Caco-2 (cell line): Measurements from ENCODE around the gene TEDC2. TPM values are rescaled to one million over a fixed set of nuclear protein-coding genes. Genes with fewer than 3 reads are reported as not detected.

Source experiments
- BruUV-seq: library from RNA; stranded (reverse); fragments of 400-500 nt; replicated peaks from 2 replicates; lab custom pipeline; 2021; lab: Mats Ljungman, UMichigan
- CTCF ChIA-PET: fragments of 300-600 bp; sonication (Branson Sonifier 250); formaldehyde crosslinking; loops from one replicate; lab custom pipeline; 2022; ENCODE audit warnings: antibody characterized with exemption; lab: Charles Lee
- POLR2A ChIA-PET: fragments of 300-600 bp; sonication (Branson Sonifier 250); formaldehyde crosslinking; loops from one replicate; lab custom pipeline; 2022; ENCODE audit warnings: antibody characterized with exemption; lab: Charles Lee
- DNase-seq, 2 experiments: peaks; one replicate each; pipeline versions ENCODE4 v3.0.0 to v3.0.0-alpha.2; 2020 to 2022
- H3K27me3 ChIP-seq: replicated peaks from 2 replicates; pipeline ENCODE4 v1.6.0; 2011; ENCODE audit warnings: low read length; ENCODE audit not compliant: control insufficient read depth, insufficient read depth
- H3K36me3 ChIP-seq: 2 replicates; pipeline ENCODE4 v1.5.1; 2011; ENCODE audit warnings: low read length; ENCODE audit not compliant: control insufficient read depth, insufficient read depth
- H3K4me1 ChIP-seq: fragments of 250-450 bp; sonication (Bioruptor Pico); 2 replicates; pipeline ENCODE4 v1.5.1; 2020; ENCODE audit warnings: mild to moderate bottlenecking
- H3K4me3 ChIP-seq: 2 replicates; pipeline ENCODE4 v1.5.1; 2011; ENCODE audit warnings: low read depth, mild to moderate bottlenecking, control low read depth, low read length
- H3K9me3 ChIP-seq: fragments of 250-450 bp; sonication (Bioruptor Pico); 2 replicates; pipeline ENCODE4 v1.5.1; 2020; ENCODE audit warnings: mild to moderate bottlenecking, moderate library complexity
- H3K27ac Mint-ChIP-seq: one replicate; pipeline ENCODE4 v1.8.0; 2022; ENCODE audit warnings: mixed read lengths; ENCODE audit not compliant: unreplicated experiment
- H3K27me3 Mint-ChIP-seq: one replicate; pipeline ENCODE4 v1.8.0; 2022; ENCODE audit warnings: mixed read lengths; ENCODE audit not compliant: insufficient read depth, unreplicated experiment
- H3K36me3 Mint-ChIP-seq: one replicate; pipeline ENCODE4 v1.8.0; 2022; ENCODE audit warnings: mild to moderate bottlenecking, mixed read lengths; ENCODE audit not compliant: insufficient read depth, unreplicated experiment
- H3K4me1 Mint-ChIP-seq: one replicate; pipeline ENCODE4 v1.8.0; 2022; ENCODE audit warnings: low read depth, mixed read lengths; ENCODE audit not compliant: unreplicated experiment
- H3K4me3 Mint-ChIP-seq: one replicate; pipeline ENCODE4 v1.8.0; 2022; ENCODE audit warnings: mild to moderate bottlenecking, moderate library complexity, mixed read lengths; ENCODE audit not compliant: unreplicated experiment
- H3K9me3 Mint-ChIP-seq: one replicate; pipeline ENCODE4 v1.8.0; 2022; ENCODE audit warnings: mixed read lengths; ENCODE audit not compliant: unreplicated experiment
- CTCF ChIP-seq, 2 experiments: fragments of 200-600 bp in 1 of 2; IDR thresholded peaks; 1 replicate in 1 of 2; 2 replicates in 1 of 2; pipeline versions ENCODE4 v1.5.1 to v1.8.0; 2011 to 2022; ENCODE audit warnings: antibody characterized with exemption in 1 of 2, control low read depth in 1 of 2, inconsistent platforms in 1 of 2, low read depth in 1 of 2, low read length in 1 of 2, mild to moderate bottlenecking in 1 of 2, moderate library complexity in 1 of 2; ENCODE audit not compliant: insufficient read depth in 1 of 2, severe bottlenecking in 1 of 2, unreplicated experiment in 1 of 2
- intact Hi-C: fragments of 100-400 bp; cut with micrococcal nuclease; formaldehyde crosslinking; loops from one replicate; pipeline ENCODE4 v1.10.0; 2022; ENCODE audit not compliant: unreplicated experiment
- total RNA-seq: library from RNA; stranded (reverse); gene quantifications from 2 replicates; pipeline ENCODE4 v1.2.3, GENCODE V29; 2022

Gene TEDC2
- total RNA-seq, 1 experiment from 2014 or later: 29.0 TPM

- no peaks in the 10 kb centered on the region for H3K27me3 ChIP-seq
- BruUV-seq: no TSS peak
- H3K27ac Mint-ChIP-seq: no peak overlapping the region
- ChIA-PET CTCF (no interaction called here), POLR2A (no interaction called here)
- peaks cover 17% of the 10 kb centered on the region for H3K4me1 Mint-ChIP-seq
- intact Hi-C loops: no loop called here
- H3K4me1 ChIP-seq: no peaks in the 10 kb centered on the region
- H3K9me3 ChIP-seq: no peaks in the 10 kb centered on the region
- H3K9me3 Mint-ChIP-seq: no peaks in the 10 kb centered on the region
- no peak for TF ChIP-seq CTCF (IDR thresholded peaks at IDR 0.05; ENCODE audit: insufficient read depth in 1 of 2, low read depth in 1 of 2, low read length in 1 of 2, severe bottlenecking in 1 of 2, unreplicated experiment in 1 of 2)
- no peaks in the 10 kb centered on the region for H3K27me3 Mint-ChIP-seq
- H3K36me3 ChIP-seq: no peaks in the 10 kb centered on the region
- no peak for DNase-seq
- peaks cover 16% of the 10 kb centered on the region for H3K36me3 Mint-ChIP-seq
- H3K4me3 ChIP-seq: no peak overlapping the region
- H3K4me3 Mint-ChIP-seq: no peak overlapping the region
These were observed 21.8 kb downstream of the TEDC2 start for GRCh38 chr16:2481676-2482075.

DNA sequence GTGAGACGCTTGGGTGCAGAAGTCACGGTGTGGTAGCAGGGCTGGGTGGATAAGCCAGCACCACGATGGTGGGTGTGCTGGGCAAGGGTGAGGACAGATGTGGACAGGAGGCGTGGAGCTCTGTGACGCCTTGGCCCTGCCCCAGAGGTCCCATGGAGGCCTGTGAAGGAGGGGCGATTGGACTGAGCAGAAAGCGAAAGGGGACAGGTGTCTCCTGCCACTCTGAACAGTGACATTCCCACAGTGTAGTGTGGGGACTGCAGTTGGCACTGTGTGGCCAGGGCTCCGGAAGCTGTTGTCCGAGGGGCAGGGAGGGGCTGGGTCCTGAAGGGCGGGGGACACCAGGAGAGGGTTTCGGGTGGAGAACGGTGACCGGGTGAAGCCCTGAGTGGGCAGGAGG, 22.3 kb downstream of the TEDC2 start:
- intact Hi-C loops: no loop called here
- no peak for DNase-seq
- no peaks in the 10 kb centered on the region for H3K27me3 Mint-ChIP-seq
- no peak overlapping the region for H3K4me3 Mint-ChIP-seq
- peaks cover 17% of the 10 kb centered on the region for H3K4me1 Mint-ChIP-seq
- no TSS peak for BruUV-seq
- ChIA-PET CTCF (no interaction called here), POLR2A (no interaction called here)
- Histone ChIP-seq H3K27me3 (no peaks in the 10 kb centered on the region), H3K9me3 (no peaks in the 10 kb centered on the region), H3K36me3 (no peaks in the 10 kb centered on the region), H3K4me1 (no peaks in the 10 kb centered on the region), H3K4me3 (no peak overlapping the region)
- H3K9me3 Mint-ChIP-seq: no peaks in the 10 kb centered on the region
- TF ChIP-seq CTCF (IDR thresholded peaks at IDR 0.05; ENCODE audit: insufficient read depth in 1 of 2, low read depth in 1 of 2, low read length in 1 of 2, severe bottlenecking in 1 of 2, unreplicated experiment in 1 of 2): no peak
- H3K36me3 Mint-ChIP-seq: peaks cover 16% of the 10 kb centered on the region
- H3K27ac Mint-ChIP-seq: no peak overlapping the region

DNA sequence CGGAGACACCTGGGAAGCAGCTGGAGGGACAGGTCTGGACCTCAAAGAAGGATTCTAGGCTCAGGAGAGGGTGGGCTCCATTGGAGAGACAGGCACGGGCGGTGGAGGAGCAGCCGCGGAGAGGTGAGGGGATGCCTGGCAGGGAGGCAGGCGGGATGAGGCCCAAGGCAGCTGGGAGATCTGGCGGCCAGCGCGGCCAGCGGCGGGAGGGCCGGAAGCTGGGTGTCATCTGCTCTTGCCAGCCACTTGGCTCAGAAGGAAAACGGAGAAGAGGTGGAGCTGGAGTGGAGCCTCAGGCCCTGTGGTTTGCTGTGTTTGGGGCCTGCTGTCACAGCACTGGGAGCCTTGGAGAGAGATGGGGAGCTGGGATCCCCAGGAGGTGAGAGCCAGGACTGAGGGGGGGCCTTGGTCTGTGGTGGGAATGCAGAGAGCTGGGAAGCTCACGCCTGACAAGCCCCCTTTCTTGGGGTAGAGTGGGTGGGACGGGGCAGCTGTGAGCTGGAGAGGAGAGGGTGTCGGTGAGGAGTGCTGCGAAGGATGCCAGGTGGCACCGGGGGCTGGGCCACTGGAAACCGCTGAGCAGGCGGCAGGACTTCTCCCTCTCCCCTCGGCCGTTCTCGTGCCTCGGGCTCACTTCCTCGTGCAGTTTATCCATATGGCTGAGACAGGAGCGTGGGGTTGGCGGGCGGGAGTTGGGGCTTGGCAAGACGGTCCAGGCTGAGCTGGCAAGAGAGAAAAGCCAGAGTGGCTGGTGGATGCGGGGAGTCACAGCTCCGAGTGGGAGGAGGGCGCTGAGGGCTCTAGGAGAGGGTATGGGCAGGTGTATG, 23.0 kb downstream of the TEDC2 start:
- ChIA-PET CTCF (no interaction called here), POLR2A (no interaction called here)
- Mint-ChIP-seq H3K36me3 (peaks cover 16% of the 10 kb centered on the region), H3K27ac (no peak overlapping the region), H3K4me3 (no peak overlapping the region), H3K9me3 (no peaks in the 10 kb centered on the region), H3K27me3 (no peaks in the 10 kb centered on the region), H3K4me1 (peaks cover 17% of the 10 kb centered on the region)
- no peak for DNase-seq
- Histone ChIP-seq H3K4me3 (no peak overlapping the region), H3K27me3 (no peaks in the 10 kb centered on the region), H3K9me3 (no peaks in the 10 kb centered on the region), H3K4me1 (no peaks in the 10 kb centered on the region), H3K36me3 (no peaks in the 10 kb centered on the region)
- intact Hi-C loops: no loop called here
- BruUV-seq: no TSS peak
- no peak for TF ChIP-seq CTCF (IDR thresholded peaks at IDR 0.05; ENCODE audit: insufficient read depth in 1 of 2, low read depth in 1 of 2, low read length in 1 of 2, severe bottlenecking in 1 of 2, unreplicated experiment in 1 of 2)
